Adrenal gland (tissue), 12 donors: ENCODE measurements around the gene CALHM4. TPM values are rescaled to one million over a fixed set of nuclear protein-coding genes. Genes with fewer than 3 reads are reported as not detected.

Source experiments
- DNase-seq, 7 donors: peaks; one replicate each; pipeline ENCODE4 v3.0.0-alpha.2; 2019 to 2020
- H3K27ac ChIP-seq, 5 donors: fragments of 200-600 bp; sonication (generic) in 4 of 5; 1 replicate in 3 of 5; 2 replicates in 2 of 5; pipeline versions ENCODE4 v1.5.1 to v1.8.0; 2016 to 2020; ENCODE audit warnings: mild to moderate bottlenecking in 1 of 5
- H3K27me3 ChIP-seq: fragments of 200-600 bp; 2 replicates; pipeline ENCODE4 v1.8.0; 2021
- H3K36me3 ChIP-seq, 2 donors: fragments of 200-600 bp; replicated peaks in 1 of 2; 1 replicate in 1 of 2; 2 replicates in 1 of 2; pipeline versions ENCODE4 v1.5.1 to v1.8.0; 2018 to 2022
- H3K4me1 ChIP-seq, 2 donors: fragments of 200-600 bp; replicated peaks in 1 of 2; 1 replicate in 1 of 2; 2 replicates in 1 of 2; pipeline versions ENCODE4 v1.5.1 to v1.8.0; 2018 to 2021
- H3K4me3 ChIP-seq, 4 donors: fragments of 200-600 bp; sonication (generic) in 3 of 4; one replicate each; pipeline ENCODE4 v1.5.1; 2016 to 2018
- H3K9me3 ChIP-seq, 3 donors: fragments of 200-600 bp; sonication (generic) in 1 of 3; replicated peaks in 1 of 3; 1 replicate in 2 of 3; 2 replicates in 1 of 3; pipeline versions ENCODE4 v1.5.1 to v1.8.0; 2016 to 2021
- POLR2A ChIP-seq, 2 donors: fragments of 450-650 bp; IDR thresholded peaks; one replicate each; pipeline ENCODE4 v1.6.1; 2017; ENCODE audit warnings: antibody characterized with exemption in 2 of 2, mild to moderate bottlenecking in 2 of 2, moderate library complexity in 1 of 2
- WGBS, 4 donors: extraction: QIAGEN DNeasy Blood & Tissue Kit in 2 of 4; methylation state at CpG; one replicate each; pipeline versions ENCODE4 v1.1.5 to v1.1.7; 2013 to 2017; 5-methylcytosine and 5-hydroxymethylcytosine counted together
- intact Hi-C, 2 donors: fragments of 100-400 bp; cut with DNase I; formaldehyde crosslinking; loops; one replicate each; pipeline versions ENCODE4 v1.14.1 to v1.15.0; 2022 to 2023
- polyA plus RNA-seq, 3 donors: library from polyadenylated mRNA; stranded (reverse); fragments of 200-250 nt in 2 of 3; fragments of 350-450 nt in 1 of 3; fragmentation: Illumina TruSeq in 1 of 3; extraction: RNeasy Lipid Tissue Mini Kit (QIAGEN cat#74804) in 1 of 3; gene quantifications; one replicate each; pipeline ENCODE4 v1.2.3, GENCODE V29; 2013 to 2014
- total RNA-seq, 9 donors: library from RNA; depleted of rRNA in 4 of 9; stranded (reverse); fragments of >200 nt in 4 of 9; fragments of 120-200 nt in 1 of 9; fragmentation: NEBNext Ultra II Directional in 1 of 9; extraction: Animal tissue kit (Norgen Biotek cat#: 25700) in 1 of 9; gene quantifications; one replicate each; pipeline versions ENCODE4 v1.1.0 to v1.2.4, GENCODE V29; 2013 to 2023
- TF ChIP-seq, protein P1 (sequence below), 6 experiments: fragments of 450-650 bp in 4 of 6; fragments of 200-600 bp in 2 of 6; sonication (generic) in 1 of 6; IDR thresholded peaks; 1 replicate in 5 of 6; 2 replicates in 1 of 6; pipeline versions ENCODE4 v1.5.1 to v1.8.0; 2016 to 2021; ENCODE audit warnings: antibody characterized with exemption in 6 of 6, mild to moderate bottlenecking in 2 of 6, moderate library complexity in 1 of 6
- donor health status: healthy with polysubstance abuse.
- donor health status: Bipolar disorder and iron deficiency.
- donor health status: DM: yes; HTN: yes; CAD: no.
- donor health status: DM: no; HTN: no; CAD: no.
- donor health status: DM: no; HTN: no; CAD: no.
- donor health status: DM: yes; HTN: yes; CAD: no.

CALHM4 gene
- total and polyA plus RNA-seq, 12 donors: 0.28 TPM; not detected in 11

- Histone ChIP-seq H3K36me3 (no peaks in the 10 kb centered on the region), H3K27ac (no peak overlapping the region), H3K4me3 (no peak overlapping the region), H3K4me1 (no peaks in the 10 kb centered on the region), H3K27me3 (no peaks in the 10 kb centered on the region), H3K9me3 (no peaks in the 10 kb centered on the region)
- no peak for DNase-seq
- 89 to 95% (median 91%) methylated on average over 1 of the region's 1 CpG for WGBS, 4 donors
- TF ChIP-seq, protein P1, sequence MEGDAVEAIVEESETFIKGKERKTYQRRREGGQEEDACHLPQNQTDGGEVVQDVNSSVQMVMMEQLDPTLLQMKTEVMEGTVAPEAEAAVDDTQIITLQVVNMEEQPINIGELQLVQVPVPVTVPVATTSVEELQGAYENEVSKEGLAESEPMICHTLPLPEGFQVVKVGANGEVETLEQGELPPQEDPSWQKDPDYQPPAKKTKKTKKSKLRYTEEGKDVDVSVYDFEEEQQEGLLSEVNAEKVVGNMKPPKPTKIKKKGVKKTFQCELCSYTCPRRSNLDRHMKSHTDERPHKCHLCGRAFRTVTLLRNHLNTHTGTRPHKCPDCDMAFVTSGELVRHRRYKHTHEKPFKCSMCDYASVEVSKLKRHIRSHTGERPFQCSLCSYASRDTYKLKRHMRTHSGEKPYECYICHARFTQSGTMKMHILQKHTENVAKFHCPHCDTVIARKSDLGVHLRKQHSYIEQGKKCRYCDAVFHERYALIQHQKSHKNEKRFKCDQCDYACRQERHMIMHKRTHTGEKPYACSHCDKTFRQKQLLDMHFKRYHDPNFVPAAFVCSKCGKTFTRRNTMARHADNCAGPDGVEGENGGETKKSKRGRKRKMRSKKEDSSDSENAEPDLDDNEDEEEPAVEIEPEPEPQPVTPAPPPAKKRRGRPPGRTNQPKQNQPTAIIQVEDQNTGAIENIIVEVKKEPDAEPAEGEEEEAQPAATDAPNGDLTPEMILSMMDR (IDR thresholded peaks at IDR 0.05): no peak
- TF ChIP-seq POLR2A (IDR thresholded peaks at IDR 0.05): no peak
- intact Hi-C loops: no loop called here
Observed at GRCh38 chr6:116528133-116528532, 25.4 kb upstream of the CALHM4 start.

- no peak overlapping the region for H3K4me3 ChIP-seq
- TF ChIP-seq POLR2A (IDR thresholded peaks at IDR 0.05): no peak
- TF ChIP-seq, protein P1 (IDR thresholded peaks at IDR 0.05): no peak
- no peaks in the 10 kb centered on the region for H3K4me1 ChIP-seq
- intact Hi-C loops: no loop called here
- no peaks in the 10 kb centered on the region for H3K9me3 ChIP-seq
- no peak for DNase-seq
- H3K36me3 ChIP-seq: no peaks in the 10 kb centered on the region
- no peaks in the 10 kb centered on the region for H3K27me3 ChIP-seq
- no peak overlapping the region for H3K27ac ChIP-seq
- WGBS, 4 donors: 32 to 46% (median 42%) methylated on average over 3 of the region's 3 CpGs
Observed at GRCh38 chr6:116528780-116529179, 24.8 kb upstream of the CALHM4 start.

GRCh38 chr6:116529466-116530290 lies 23.9 kb upstream of the CALHM4 start:
- WGBS, 4 donors: 67 to 86% (median 75%) methylated on average over 3 of the region's 3 CpGs
- DNase-seq: no peak
- H3K27me3 ChIP-seq: no peaks in the 10 kb centered on the region
- no peaks in the 10 kb centered on the region for H3K36me3 ChIP-seq
- H3K4me1 ChIP-seq: no peaks in the 10 kb centered on the region
- no peak overlapping the region for H3K4me3 ChIP-seq
- intact Hi-C loops: loop anchor here (10.0 kb wide), 1 partner anchor 255 kb away; the partner anchor contains the start of gene TSPYL1 (in 2 of the 2)
- H3K9me3 ChIP-seq: no peaks in the 10 kb centered on the region
- no peak overlapping the region for H3K27ac ChIP-seq
- TF ChIP-seq, protein P1 (IDR thresholded peaks at IDR 0.05): no peak
- TF ChIP-seq POLR2A (IDR thresholded peaks at IDR 0.05): no peak

DNA sequence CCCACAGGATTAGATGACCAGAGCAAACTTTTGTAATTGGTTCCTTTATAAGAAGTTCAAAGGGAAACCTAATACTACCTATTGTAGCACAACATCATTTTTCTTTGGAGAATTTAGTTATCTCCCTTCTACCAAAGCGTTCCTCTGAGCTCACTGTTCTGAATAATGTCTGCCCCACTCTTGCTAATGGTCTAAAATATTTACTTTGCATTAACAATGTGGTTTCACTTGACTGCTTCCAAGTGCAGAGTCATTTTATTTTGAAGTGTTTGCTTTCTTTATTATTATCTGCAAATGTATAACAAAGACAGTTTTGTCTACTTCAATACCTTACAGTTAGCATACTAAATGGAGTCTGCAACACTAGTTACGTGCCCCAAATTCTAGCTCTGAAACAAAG lies 23.1 kb upstream of the CALHM4 start:
- 85 to 89% (median 87%) methylated on average over 2 of the region's 2 CpGs for WGBS, 4 donors
- no peaks in the 10 kb centered on the region for H3K36me3 ChIP-seq
- H3K9me3 ChIP-seq: no peaks in the 10 kb centered on the region
- no peak for TF ChIP-seq POLR2A (IDR thresholded peaks at IDR 0.05)
- TF ChIP-seq, protein P1 (IDR thresholded peaks at IDR 0.05): no peak
- H3K4me1 ChIP-seq: no peaks in the 10 kb centered on the region
- no peak overlapping the region for H3K27ac ChIP-seq
- H3K4me3 ChIP-seq: no peak overlapping the region
- intact Hi-C loops: loop anchor here (10.0 kb wide), 1 partner anchor 256 kb away; the partner anchor contains the start of gene TSPYL1 (in 2 of the 2)
- H3K27me3 ChIP-seq: no peaks in the 10 kb centered on the region
- no peak for DNase-seq
